ENCODE measurements around the gene SPATA17. TPM values are rescaled to one million over a fixed set of nuclear protein-coding genes. Genes with fewer than 3 reads are reported as not detected.

The SPATA17 gene
- total RNA-seq, 1 donor from 2014 or later: under 0.01 TPM

- DNase-seq (ENCODE audit: low read depth in 2 of 2): no peak
Measured at GRCh38 chr1:217910791-217911320, 279.7 kb downstream of the SPATA17 start.

DNA sequence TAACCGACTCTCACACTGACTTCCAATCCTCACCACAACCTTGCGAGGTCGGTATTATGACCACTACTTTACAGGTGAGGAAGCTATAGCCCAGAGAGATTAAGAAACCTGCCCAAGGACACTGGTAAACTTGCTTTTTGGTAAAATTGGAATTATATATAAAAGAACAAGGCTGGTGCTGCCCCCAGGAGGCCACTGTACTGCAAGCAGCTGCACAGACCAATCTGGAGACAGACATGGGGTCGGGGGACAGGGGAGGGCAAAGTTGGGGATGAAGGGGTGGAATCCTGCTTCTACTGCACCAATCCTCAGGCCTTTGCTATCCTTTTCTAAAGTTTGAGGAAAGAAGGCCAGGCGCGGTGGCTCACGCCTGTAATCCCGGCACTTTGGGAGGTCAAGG is 280.8 kb downstream of the SPATA17 start:
- no peak for DNase-seq (ENCODE audit: low read depth in 2 of 2)

DNA sequence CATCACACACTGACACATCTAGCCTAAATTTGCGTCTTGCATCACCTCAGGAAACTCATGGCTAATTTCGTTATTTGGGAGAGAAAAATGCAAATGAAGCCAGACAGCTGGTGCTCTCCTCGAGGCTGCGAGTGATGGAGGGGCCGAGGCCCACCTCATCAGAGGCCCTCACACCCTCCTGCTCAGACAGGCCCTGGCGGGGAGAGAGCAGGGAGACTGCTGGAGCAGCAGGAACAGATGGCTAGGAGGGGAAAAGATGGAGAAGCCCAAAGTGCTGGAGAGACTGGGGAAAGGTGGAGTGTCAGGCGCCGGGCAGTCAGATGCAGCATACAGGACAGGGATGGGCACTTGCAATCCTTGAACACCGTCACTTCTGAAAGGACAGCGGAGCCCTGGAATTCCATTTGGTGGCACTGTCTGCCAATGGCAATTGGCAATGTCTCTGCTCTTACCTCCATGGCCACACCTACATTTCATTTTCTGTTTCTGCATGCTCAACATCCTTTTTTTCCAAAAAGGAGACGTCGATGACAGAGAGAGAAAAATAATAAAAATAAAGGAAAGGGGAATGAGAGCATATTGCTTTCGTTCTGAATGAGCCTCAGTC is 286.2 kb downstream of the SPATA17 start:
- DNase-seq (ENCODE audit: low read depth in 2 of 2): no peak

GRCh38 chr1:217919683-217920388 is 288.7 kb downstream of the SPATA17 start:
- no peak for DNase-seq (ENCODE audit: low read depth in 2 of 2)

Other genes with a start within 250 kb of the SPATA17 start
- 10.1 and 12.9 TPM in 2 replicates for gene GPATCH2, start 254 bp upstream of the SPATA17 start, total RNA-seq

All from dermis microvascular lymphatic vessel endothelial cell (primary cell).